HG02981 (cell line): Measurements from ENCODE around the gene PROCA1.

ENCODE experiments used
- ATAC-seq: cut with Tn5 transposase; IDR thresholded peaks from one replicate; pipeline ENCODE4 v1.9.1; 2021; ENCODE audit warnings: mild to moderate bottlenecking, moderate library complexity; ENCODE audit not compliant: unreplicated experiment

PROCA1 gene

GRCh38 chr17:28710861-28711722, 596 bp downstream of the PROCA1 start:
- ATAC-seq, result peak; percentile 71

GRCh38 chr17:28707339-28707720, 4.4 kb downstream of the PROCA1 start:
- no peak for ATAC-seq

DNA sequence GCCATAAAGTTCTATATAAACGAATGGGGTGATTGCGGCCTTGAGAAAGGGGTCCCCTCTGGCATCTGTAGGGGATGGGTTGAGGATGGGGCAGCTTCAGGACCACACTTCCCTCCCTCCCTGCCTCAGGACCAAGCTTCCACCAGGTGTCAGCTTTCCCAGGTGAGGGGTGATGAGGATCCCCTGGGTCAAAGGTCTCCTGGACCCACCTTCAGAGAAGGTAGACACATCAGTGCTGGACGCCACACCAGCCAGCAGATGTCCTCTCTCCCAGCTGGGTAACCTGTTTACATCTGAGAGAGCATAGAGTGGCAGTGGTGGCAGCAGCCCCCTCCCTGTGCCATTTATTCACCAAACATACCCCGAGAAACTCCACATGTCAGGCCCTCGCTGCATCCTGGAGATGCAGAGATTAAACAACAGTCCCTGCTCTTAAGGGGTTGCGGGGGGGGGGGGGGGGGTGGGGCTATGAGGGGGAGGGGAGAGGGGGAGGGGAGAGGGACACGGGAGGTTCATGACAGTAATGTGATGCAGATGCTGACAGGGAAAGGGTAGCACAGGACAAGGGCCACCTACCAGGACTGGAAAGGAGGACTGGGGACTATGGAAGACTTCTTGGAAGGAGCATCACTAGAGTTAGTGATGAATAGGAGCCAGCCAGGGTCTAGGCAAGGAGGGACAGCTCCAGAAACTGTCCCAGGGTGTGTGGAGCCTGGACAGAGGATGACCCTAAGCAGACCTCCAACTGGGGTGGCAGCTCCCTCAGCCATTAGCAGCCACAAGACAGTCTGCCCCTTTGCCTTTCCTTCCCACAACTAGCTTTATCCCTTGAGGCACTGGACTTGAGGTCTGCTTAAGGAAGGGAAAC, 5.0 kb downstream of the PROCA1 start:
- no peak for ATAC-seq

GRCh38 chr17:28705728-28706334, 5.9 kb downstream of the PROCA1 start:
- no peak for ATAC-seq

- no peak for ATAC-seq
These were observed 6.5 kb downstream of the PROCA1 start for GRCh38 chr17:28705074-28705659.

DNA sequence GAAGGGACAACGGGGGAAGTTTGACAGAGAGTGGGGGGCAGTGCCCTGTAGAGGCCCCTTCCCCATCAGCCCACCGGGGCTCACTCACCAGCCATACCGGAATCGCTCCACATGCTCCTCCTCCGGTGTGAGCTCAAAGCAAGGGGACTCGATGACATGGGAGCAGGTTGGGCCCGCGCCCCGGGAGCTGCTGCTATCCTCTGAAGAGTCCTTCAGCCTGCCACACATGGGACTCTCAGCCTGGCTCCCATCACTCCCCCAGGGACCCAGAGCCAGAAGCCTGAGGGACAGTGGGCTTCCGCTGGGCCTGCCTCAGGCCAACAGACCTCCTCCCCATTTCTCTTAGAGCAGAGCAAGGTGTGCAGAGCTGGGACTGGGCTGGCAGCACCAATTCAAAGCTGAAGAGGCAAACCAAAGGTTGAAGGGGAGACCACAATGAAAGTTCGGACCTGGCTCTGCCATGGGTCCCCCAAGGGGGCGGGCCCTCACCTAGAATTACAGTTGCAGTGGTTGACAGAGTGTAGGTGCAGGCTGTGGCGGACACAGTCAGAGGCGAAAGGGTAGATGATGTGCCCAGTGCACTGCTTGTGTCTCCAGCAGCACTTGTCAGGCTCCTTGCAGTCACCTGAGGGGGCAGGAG, 7.3 kb downstream of the PROCA1 start:
- no peak for ATAC-seq

DNA sequence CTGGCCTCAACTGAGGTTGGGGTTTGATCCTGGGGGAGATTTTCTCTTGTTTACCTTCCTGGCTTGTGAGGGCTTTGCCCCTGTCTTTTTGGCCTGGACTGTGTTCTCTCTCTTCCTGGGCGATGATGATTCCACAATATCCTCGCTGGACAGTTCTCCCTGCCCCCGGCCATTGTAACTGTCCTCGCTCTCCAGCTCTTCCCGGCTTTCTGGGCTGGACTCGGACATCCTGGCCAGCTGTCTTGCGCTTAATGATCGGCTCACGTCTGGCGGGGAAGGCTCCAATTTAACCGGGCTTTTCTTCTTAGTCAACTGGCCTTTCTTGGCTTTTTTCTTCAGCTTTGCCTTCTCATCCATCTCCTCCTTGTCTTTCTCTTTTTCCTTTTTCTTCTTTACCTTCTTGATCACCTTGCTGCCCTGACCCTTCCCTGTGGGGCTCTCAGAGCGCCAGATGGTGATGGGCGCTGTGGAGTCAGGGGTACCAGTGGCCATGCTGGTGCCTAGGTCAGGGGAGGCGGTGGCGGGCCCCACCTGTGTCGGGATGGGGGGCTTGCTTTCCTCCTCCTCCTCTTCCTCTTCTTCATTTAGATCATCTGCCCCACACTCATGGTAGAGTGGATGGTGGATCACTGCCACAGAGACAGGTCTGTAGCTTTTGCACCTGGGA, 8.0 kb downstream of the PROCA1 start:
- ATAC-seq, result no peak

DNA sequence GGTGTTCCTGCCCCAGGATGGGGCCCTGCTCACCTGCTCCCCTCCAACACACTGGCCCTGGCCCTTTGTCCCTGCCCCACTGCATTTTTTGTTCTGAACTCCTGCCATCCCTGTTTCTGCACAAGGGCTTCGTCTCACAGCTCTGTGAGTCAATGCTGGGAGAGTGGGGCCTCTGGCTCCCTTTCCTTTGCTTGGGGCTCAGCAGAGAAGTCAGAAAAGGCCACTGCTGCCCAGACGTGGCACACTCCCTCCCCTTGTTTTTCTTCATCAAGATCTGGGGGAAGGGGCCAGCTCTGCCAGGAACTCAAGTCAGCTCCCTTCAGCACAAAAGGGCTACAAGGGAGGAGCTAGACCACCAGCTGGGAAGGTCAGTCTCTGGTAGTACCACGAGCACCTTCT, 8.9 kb downstream of the PROCA1 start:
- no peak for ATAC-seq

DNA sequence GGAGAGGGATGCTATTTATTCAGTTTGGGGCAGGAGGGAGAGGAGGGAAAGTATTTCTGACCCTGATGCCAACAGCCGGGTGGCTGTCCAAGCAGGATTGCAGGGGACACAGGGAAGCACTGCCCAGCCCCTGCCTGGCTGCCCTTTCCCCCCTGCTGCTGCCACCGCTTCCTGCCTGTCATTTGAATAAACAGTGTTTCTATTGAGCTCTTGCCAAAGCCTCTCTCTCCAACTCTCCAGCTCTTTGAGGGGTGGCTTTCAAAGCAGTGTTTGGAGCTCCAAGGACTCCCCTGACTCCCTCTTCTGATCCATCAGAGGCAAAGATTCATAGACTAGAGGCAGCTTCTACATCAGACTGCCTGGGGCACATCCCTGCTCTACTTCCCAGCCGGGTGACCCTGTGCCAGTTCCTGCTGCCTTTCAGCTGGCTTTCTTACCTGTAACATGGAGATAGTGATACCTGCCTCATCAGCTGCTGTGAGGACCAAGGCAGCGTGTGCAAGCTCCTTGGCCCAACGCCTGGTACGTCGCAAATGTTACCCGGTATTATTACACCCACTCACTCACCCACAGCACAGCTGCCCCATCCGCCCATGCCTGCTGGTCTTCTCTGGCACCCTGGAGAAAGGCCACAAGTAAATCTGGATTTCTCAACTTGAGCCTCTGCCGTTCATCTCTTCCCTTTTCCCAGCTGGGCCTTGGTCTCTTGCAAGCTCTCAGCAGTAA, 9.5 kb downstream of the PROCA1 start:
- ATAC-seq, result no peak

- ATAC-seq, result no peak
These were observed 10.7 kb downstream of the PROCA1 start for GRCh38 chr17:28700830-28701492.

- ATAC-seq, result no peak
These were observed 11.4 kb downstream of the PROCA1 start for GRCh38 chr17:28700278-28700677.

GRCh38 chr17:28698253-28698941, 13.3 kb downstream of the PROCA1 start:
- no peak for ATAC-seq

GRCh38 chr17:28693869-28694268, 17.8 kb downstream of the PROCA1 start:
- ATAC-seq, result no peak

DNA sequence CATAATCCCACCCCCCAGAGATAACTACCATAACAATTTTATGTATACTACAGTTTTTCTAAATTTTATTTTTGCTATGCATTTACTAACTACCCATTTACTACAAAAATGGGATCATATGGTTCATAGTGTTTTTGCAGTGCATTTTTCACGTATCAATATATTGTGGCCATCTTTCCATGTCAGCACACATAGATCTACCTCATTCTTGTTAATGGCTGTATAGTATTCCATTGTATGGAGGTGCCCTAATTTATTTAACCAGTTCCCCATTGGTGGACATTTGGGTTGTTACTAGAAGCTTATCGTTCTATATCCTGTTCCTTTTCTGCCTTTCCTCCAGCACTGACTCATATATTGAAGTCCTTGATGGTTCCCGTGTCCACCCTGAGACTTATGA, 22.7 kb downstream of the PROCA1 start:
- no peak for ATAC-seq

DNA sequence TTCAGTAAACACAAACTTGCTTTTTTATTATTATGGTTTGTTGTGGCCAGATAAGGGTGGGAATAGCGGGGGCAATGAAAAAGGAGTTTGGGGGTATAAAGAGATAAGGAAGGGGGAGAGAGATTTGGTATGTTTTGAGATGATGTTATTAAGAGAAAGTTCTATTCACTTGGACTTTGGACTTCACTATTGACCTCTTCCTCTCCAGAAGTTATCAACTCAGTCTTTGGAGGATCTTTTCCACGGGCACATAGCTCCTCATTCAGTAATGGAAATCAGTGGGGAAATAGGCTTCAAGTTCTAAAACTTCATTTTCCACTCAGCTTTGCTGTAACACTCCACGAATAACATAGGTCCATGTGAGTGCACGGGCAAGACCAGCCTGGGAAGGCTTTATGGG, 23.2 kb downstream of the PROCA1 start:
- ATAC-seq, result no peak

DNA sequence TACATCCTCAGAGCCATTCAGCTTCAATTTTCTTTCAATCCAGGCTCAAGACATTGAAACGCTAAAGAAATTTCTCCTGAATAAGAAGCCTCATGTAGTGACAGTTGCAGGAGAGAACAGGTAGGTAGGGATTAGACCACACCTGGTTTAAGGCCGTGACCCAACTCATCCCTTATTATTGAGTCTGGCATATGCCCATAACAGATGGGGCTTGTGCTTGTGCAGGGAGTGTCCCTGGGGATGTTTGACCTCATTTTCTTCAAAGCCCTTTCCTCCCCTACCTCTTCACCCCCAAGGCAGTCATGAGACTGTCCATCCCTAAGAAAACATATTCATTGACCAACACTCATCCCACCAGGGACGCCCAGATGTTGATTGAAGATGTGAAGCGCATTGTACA, 25.4 kb downstream of the PROCA1 start:
- ATAC-seq, result no peak

DNA sequence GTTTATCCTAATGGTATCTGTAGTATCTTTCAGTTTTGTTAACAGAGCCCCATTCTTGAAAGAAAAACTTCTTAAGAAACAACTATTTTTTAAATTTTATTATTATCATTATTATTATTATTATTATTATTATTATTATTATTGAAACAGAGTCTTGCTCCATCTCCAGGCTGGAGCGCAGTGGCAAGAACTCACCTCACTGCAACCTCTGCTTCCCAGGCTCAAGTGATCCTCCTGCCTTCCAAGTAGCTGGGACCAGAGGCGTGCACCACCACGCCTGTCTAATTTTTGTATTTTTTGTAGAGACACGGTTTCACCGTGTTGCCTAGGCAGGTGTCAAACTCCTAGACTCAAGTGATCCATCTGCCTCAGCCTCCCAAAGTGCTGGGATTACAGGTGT, 26.3 kb downstream of the PROCA1 start:
- no peak for ATAC-seq

DNA sequence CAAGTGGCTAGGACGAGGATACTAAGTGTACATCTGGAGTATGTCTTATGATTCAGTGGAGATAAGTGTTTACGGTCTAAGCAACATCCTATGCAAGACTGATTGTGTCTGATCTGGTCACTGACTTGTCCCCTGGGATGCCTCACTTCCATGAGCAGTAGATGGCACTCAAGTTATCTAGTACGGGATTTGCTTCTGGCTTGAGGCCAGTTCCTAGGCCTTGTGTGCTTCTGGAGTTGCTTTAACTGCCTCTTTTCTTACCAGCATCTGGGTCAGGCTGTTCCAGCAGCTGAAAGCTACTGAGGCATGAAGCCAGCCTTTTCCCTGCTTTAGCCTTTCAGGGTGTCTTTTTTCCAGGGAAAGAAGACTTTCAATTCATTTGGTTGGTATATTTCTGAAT, 26.7 kb downstream of the PROCA1 start:
- ATAC-seq, result no peak
